Fibroblast of skin of abdomen (primary cell): ENCODE measurements around the gene ZFP82.

Experiments used
- DNase-seq: peaks from one replicate; pipeline ENCODE4 v3.0.0-alpha.2; 2013

The ZFP82 gene

GRCh38 chr19:36371886-36372285, 46.6 kb downstream of the ZFP82 start:
- DNase-seq = no peak

DNA sequence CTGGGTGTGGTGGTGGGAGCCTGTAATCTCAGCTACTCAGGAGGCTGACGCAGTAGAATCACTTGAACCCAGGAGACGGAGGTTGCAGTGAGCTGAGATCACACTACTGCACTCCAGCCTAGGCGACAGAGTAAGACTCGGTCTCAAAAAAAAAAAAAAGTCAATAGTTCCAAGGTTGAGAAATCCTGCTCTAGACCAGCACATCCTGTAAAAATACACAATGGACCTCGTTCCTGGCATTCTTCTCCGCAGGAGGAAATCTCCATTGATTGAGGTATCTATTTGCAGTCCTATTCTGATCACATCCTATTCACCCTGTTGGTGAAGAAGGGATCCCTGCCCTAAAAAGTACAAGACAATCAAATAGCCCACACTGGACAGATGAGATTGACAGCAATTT, 54.6 kb downstream of the ZFP82 start:
- no peak for DNase-seq
